GM18870 (cell line): ENCODE results near the gene DNAJB12.
"Not testable (repeated sequence)": the region's sequence is repeated elsewhere in the genome, so short reads cannot be mapped to it uniquely, and the experiment has no call there.

ENCODE experiments used
- ATAC-seq: cut with Tn5 transposase; IDR thresholded peaks from one replicate; pipeline ENCODE4 v1.9.1; 2021; ENCODE audit warnings: moderate library complexity; ENCODE audit not compliant: unreplicated experiment

The DNAJB12 gene

DNA sequence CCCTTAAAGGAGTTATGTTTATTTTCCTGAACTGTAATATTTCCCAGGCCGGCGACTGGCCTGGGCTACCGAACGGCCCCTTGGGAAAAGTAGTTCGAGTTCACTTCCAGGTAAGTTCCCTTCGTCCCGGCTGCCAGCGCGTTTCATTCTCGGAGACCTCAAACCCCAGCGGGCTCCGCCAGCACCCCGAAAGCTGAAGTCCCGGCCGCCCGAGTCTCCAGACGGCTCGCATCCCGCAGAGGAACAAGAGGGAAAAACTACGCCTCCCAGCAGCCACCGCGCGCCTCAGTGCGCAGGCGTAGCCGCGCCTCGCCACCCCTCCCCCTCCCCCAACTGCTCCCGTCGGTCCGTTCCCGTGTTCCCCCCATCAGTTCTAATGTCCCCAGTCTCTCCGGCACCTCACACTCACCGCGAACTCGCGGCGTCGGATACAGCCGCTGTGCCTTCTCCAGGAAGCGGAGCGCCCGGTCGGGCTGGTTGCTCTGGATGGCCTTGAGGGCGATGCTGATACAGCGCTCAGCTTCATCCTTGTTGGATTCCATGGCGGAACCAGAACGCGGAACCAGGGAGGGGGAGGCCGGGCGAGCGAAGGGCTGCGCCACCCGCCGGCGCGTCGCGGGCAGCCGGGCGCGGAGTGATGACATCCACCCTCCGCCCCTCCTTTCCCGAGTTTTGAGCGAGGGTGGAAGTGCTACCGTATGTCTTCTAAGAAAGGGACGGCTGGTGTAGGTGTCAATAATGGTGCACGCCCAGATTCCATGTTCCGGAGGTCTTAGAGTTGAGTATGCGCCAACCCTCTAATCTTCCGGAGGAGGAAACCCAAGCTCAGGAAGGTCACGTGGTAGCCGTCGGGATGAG, at the start of gene DNAJB12:
Gene DNAJB12 (minus strand): TSS at position 564 of the 858 bp plus-strand sequence. CDS start 22 bp downstream, at position 542.
- peak; percentile 69 for ATAC-seq

DNA sequence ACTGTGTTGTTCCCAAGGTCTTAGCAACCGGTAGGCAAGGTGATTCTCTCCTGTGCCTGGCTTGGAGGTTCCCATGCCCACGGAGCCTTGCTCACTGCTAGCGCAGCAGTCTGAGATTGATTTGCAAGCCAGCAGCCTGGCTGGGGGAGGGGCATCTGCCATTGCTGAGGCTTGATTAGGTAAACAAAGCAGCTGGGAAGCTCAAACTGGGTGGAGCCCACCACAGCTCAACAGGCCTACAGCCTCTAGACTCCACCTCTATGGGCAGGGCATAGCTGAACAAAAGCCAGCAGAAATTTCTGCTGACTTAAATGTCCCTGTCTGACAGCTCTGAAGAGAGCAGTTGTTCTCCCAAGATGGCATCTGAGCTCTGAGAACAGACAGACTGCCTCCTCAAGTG, 40.9 kb upstream of the DNAJB12 start:
- ATAC-seq, result not testable (repeated sequence)

DNA sequence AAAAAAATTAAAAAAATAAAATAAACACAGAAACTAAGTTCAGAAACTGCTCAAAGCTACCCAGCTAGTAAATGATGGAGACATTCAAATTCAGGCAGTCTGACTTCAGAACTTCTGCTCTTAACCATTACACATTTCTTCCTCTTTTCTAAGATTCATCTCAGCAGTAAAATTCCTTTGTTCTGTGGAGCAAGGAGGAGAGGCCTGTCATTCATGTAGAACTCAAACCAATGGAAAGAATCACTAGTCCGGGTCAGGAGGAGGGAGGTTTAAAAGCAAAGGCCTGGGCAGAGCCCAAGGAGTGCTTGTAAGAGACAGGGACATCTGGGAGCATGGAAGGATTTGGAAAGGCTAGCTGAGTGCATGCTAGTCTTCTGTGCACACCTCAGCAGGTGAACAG, 37.9 kb upstream of the DNAJB12 start:
- ATAC-seq, result no peak

DNA sequence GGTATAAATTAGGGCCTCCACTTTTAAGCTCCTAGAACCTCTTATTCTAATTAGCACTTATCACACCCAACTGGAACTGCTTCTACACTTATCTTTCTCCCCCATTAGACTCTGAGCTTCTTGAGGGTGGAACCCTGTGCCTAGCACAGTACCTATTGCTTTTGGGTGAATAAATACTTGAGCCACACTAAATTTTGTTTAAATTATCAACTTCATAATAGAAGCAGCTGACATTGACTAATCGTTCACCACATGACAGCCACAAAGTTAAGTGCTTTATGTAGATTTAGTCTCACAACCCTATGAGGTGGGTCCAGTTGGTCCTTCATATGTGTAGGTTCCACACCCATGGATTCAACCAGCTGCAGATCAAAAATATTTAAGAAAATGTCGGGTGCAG, 36.0 kb upstream of the DNAJB12 start:
- ATAC-seq, result no peak

DNA sequence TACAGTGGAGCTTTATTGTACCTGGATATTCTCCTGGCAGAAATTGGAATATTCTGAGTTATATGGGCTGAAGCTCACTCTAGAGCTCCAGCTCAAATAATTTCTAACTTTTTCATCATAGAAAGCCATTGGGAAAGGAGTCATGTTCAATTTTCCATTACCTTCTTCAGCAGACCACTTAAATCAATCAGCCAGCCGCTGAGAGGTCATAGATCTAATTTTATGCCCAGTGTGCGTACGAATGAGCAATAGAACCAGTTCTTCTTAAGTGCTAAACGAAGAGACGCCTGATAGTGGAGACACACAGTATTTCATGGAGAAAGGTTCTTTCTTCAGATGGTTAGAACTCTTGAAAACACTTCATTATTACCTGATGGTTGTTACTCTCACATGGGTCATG, 35.0 kb upstream of the DNAJB12 start:
- no peak for ATAC-seq

DNA sequence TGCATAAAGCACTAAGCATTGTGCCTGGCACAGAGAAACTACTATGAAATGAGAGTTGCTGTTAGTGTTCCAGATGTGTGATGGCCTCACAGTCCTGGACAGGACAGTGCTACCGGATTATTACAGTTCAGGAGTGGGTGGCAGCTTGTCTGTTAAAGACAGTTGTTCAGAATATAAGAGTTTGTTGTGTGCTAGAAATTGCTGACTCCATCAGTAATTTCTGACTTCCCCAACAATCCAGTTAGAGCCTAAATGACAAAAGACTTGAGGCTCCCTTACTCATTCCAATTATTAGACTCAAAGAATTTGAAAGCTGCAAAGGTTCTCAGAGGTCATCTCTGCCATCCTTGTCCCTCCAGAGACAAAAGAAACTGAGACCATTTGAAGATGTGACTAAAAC, 34.3 kb upstream of the DNAJB12 start:
- ATAC-seq, result no peak

DNA sequence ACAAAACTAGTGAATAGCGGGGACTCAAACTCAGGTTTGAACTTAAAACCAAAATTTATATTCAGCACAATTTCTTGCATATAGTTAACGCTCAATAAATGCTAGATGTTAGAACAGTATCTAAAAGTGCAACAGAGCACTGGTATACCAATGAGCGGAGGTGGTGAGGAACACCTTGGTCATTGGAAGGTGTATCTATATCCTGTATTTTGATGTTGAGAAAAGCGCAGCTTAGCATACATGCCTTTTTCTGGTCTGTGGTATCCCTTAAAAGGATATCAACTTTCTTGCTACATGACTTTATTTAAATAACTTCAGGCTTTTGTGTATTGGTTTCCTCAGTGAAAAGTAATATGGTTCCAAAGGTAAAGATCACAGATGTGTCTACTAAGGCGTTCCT, 33.3 kb upstream of the DNAJB12 start:
- ATAC-seq, result no peak

DNA sequence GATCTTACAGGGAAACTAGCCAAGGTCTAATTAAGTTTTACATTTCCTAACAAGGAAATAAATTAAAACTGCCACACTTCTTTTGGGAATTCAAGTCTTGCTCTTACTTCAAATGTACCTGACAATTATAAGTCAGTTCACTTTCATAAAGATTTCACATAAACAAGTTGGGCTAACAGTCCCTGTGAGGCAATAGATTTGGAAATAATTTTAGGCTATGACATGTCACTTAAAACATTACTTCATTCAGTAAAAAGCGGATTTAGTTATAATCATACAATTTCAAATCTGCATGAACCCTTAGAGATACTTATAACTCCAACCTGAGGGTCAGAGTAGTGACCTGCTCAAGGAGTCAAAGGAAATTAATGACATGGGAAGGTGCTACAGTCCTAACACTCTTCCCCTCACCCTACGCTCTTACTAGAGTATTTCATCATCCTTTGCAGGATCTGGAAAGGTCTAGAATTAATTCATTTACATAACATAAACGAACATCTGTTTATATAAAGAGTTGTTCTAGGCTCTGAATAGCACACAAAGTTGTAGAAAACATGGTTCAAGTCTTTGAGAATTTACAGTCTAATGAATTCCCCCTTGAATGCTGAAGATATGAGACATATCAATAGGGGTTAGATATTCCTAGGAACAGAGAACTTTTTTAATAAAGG, 32.3 kb upstream of the DNAJB12 start:
- no peak for ATAC-seq

DNA sequence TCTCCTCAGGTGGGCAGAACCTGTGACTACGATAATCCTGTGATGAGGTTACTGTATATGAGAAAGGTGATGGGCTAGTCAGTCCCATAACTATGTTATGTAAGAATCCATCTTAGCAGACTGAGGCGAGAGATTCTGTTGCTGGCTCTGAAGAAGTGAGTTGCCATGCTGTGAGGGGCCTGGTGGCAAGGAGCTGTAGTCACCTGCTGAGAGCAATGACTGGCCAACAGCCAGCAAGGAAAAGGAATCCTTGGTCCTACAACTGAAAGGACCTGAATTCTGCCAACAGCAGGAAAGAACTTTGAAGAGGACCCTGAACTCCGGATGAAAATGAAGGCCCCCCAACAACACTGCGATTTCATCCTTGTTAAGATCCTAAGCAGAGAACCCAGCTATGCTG, 31.0 kb upstream of the DNAJB12 start:
- ATAC-seq, result no peak

DNA sequence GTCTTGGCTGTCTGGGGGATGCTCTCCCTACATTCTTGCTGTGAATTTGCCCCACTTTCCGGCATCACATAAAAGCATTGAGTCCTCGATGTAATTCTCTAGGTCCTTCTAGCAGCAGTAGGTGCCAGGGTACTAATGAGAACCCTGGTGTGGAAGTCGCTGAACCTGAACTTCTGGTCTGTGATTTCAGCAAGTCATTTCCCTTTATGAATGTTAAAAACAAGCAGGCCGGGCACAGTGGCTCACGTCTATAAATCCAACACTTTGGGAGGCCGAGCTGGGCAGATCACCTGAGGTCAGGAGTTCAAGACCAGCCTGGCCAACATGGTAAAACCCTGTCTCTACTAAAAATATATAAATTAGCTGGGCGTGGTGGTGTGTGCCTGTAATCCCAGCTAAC, 30.3 kb upstream of the DNAJB12 start:
- not testable (repeated sequence) for ATAC-seq

DNA sequence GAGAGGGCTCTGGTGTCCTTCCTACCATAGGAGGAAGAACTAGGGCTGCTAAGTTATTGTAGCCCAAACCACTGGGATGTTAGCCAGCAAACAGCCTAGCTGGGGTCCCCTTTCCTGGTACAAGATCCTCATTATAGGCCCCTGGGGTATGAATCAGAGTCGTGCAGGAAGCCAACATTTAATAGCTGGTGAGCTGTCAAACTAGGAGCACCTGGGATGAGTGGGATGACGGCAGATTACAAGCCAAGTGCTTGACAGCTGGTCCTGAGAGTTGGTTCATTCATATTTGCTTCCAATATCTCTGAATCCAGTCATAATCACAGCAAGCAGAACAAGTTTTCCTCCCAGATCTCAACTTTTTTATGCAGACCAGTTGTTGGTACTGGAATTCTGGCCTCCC, 25.1 kb upstream of the DNAJB12 start:
- no peak for ATAC-seq

DNA sequence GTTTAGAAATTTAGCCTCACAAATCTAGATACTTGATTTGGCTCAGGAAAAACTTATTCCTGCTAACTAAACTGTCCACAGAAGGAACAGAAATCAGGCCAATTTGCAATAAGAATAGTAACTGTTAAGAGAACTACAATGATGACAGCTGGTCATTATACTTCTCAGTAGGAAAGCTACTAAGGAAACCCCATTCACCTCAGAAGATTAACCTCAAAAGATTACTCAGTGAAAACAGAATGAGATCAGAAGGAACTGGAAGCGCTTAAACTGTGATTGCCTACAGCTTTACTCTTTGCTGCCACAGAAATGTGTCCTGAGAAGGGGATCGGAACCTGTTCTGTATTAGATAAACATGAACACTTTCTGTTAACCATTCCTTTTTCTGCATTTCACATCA, 24.3 kb upstream of the DNAJB12 start:
- ATAC-seq, result no peak

DNA sequence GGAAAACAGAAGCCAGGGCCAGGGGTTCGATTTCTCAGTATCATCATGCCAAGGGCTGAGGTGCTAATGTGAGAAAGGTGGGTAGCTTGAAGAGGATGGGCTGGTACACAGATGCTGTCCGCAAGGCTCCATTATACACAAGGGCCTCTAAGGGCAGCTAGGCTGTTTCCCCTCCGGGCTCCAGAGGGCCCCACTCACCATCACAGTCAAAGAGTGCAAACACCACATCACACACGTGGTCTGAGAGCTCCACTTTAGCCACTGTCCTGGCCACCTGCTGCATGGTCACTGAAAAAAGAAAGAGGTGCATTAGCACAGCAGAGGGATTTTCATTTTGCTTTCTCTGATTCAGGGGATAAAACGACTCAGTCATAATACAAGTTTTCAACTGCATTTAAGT, 20.9 kb upstream of the DNAJB12 start:
- ATAC-seq, result no peak

DNA sequence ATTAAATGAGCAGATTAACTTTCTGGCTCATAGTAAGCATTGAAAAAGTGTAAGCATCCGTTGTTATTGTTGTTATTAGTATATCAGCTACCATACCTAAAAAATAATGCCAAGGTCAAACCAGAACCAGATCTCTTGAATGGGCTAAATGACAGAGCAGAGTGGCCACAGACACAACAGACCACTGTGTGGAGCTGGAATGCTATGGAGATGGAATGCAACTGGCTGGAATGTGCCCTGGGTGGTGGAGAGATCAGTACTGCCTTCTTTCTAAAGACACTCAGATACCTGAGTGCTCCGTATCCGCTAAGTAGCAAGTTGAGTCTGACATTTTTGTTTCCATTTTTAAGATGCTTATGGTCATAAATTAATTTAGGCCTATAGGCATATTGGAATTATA, 20.5 kb upstream of the DNAJB12 start:
- no peak for ATAC-seq

DNA sequence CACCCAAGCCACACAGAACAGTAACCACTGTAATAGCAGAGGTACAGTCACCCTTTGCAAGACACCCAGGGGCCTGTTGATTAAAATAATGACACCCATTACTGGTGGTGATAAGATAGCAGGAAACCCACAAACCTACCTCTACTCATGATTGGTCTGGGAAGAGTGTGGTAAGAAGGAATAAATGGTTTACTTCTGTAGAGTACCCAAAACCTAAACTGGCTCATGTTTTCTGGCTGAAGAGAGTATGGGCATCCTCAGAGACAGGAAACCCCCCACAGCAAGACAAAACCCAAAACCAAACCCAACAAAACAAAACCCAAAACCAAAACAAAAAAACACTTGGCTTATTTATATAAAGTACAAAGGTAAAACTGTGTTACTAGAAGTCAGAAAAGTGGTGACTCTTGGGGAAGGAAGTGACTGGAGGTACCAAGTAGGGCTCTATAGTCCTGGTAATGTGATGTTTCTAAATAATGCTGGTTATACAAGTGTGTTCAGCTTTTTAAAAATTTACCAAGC, 15.5 kb upstream of the DNAJB12 start:
- ATAC-seq, result no peak

DNA sequence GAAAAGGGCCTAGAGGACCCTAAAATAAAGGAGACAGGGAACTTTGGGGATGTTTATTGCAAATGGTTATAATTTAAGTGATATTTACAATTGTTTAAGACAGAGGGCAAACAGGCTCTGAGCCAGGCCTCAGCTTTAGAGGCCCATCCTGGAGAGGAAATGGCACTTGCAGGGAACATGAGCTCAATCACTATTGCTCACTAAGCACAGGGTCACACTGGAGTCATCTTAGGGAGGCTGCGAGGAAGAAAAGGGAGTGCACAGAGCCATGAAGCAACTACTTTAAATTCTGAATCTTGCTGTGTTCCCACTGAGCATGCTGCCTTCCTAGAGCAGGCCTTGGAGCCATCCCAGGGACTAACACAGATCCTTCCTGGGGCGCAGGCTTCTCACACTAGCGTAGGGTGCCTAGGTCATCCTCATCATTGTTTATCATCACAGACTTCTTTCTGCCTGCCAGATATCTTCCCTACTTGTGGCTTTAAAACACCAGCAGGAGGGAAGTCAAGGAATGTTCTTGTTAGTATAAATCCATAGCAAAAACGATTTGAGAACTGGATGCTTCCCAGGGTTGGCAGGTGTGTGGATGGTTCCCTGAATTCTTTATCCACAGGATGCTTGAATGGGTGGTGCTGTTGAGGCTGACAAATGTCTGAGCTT, 12.7 kb upstream of the DNAJB12 start:
- no peak for ATAC-seq

DNA sequence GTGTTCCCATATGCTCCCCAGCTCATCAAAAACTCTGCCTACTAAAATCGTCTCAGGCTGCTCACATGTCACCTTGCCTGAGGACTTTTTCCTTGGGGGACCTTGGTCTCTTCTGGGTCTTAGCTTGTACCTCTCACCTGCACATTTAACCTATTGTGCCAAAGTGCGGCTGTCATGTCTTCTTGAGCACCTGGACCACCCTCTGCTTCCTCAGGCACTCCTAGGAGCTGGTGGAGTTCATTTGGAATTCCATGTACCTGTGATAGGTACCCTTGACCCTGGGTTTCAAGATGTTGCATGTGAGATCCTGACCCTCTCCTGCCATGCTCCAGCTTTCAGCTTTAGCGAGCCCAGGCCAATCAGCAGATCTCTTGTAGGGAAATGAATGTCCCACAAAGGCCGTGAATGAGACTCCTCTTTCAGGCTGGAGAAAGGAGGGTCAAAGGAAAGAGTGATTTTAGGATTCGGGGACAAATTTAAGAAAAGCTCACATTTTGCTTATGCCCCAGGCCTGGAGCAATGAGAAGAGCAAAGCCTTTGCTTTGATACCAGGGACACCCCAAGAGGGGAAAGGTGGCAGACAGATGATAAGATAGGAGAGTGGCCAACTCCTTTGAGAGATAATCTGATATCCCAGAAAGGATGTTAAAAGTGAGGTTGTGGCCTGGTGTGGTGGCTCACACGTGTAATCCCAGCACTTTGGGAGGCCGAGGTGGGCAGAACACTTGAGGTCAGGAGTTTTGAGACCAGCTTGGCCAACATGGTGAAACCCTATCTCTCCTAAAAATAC, 10.6 kb upstream of the DNAJB12 start:
- ATAC-seq, result no peak

DNA sequence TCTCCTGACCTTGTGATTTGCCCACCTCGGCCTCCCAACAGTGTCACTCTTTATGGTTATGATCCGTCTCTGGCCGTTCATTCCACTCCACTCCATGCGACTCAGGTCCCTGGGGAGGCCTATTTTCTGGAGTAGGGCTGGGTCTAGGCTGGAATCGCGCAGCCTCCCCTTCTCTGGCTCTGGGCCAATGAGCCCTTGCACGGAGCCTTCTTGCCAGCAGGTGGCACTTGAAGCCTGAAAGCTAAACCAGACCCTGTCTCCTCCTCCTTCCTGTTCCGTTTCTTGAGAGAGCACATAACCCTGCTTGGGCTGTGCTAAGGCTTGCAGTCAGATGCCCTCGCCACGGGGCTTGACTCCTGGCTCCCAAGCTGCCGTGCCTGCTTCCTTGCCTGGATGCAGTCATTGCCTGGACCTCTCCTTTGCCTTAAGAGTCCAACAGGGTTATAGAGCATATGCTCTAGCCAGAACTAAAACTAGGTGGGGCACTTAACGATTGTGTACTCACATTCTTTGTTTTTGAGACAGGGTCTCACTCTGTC, 9.6 kb upstream of the DNAJB12 start:
- ATAC-seq, result peak; percentile 77

DNA sequence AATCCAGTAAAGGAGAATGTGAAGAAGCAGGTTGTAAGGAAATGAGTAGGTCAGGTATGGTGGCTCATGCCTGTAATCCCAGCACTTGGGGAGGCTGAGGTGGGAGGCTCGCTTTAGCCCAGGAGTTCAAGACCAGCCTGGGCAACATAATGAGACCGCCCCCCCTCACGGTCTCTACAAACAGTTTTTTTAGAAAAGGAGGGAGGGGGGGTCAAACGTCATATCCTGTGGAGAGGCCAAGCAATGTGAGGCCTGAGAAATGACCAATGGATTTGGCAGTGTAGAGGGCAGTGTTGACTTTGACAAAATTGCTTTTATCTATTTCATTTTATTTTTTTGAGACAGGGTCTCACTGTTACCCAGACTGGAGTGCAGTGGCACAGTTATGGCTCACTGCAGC, 2.3 kb upstream of the DNAJB12 start:
- no peak for ATAC-seq

DNA sequence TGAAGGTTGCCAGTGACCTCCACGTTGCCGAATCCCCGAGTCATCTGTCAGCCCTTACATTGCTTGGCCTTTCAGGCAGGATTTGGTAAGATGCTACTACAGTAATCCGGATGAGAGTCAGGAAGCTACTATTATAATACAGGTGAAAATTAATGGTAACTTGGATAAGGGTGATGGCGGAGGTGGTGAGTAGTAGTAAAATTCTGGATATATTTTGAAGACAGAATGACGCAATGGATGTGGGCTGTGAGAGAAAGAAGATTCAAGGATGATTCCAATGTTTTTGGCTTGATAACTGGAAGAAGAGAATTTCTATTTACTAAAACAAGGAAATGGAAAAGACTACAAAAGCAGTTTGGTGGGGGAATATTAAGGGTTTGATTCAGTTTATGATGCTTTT, 1.4 kb upstream of the DNAJB12 start:
- no peak for ATAC-seq

DNA sequence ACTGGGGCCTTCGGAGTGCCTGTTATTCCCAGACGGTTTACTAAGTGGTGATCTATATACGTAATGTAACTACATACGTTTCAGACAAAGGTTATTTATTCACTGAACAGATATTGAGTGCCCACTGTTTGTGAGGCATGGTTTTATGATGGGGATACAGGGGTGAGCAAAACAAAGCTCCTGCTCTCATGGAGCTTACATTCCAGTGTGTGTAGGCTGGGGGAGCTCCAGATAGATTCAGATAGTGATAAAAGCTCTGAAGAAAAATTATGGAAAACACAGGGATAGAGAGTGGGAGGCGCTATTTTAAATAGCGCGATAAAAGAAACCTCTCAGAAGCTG, 466 bp upstream of the DNAJB12 start:
- no peak for ATAC-seq
